Heart left ventricle (tissue), 13 donors: ENCODE measurements around the gene FOXL1.

ENCODE experiments used
- POLR2A ChIP-seq, 2 donors: fragments of 450-650 bp; IDR thresholded peaks; one replicate each; pipeline ENCODE4 v1.6.1; 2017; ENCODE audit warnings: antibody characterized with exemption in 2 of 2, mild to moderate bottlenecking in 2 of 2, moderate library complexity in 2 of 2
- TF ChIP-seq, protein P1 (sequence below), 12 donors: fragments of 200-600 bp; sonication (generic) in 4 of 12; IDR thresholded peaks; one replicate each; pipeline versions ENCODE4 v1.5.0 to v1.8.0; 2018 to 2022; ENCODE audit warnings: antibody characterized with exemption in 12 of 12, mild to moderate bottlenecking in 5 of 12
- donor health status: ischemic (EF 13 %, LVEDD 7.1; RV severe dilation, severe dysfunction).
- donor health status: DM: no; HTN: yes; CAD: no.
- donor health status: DM: no; HTN: no; CAD: no.
- donor health status: ischemic (EF 25% LVEDD 6.9; RV normal size, moderate dysfunction).
- donor health status: ischemic (EF 25% LVEDD 5.7; RV mildly dilated, moderate dysfunction).
- donor health status: ischemic (EF 35%, LVEDD 5.7; RV mildly dilated, moderate dysfunction).
- donor health status: nonischemic (EF 11% LVEDD 7.7; RV severe dilation, severe dysfunction).
- donor health status: DM: yes; HTN: yes; CAD: no.
- donor health status: PGD.
- donor health status: ischemic (EF 29% LVEDD 5.4; RV normal size, mild dysfunction).
- donor health status: nonischemic (EF 23%, LVEDD 6.1; RV moderate dilation, normal function).

- TF ChIP-seq, protein P1, sequence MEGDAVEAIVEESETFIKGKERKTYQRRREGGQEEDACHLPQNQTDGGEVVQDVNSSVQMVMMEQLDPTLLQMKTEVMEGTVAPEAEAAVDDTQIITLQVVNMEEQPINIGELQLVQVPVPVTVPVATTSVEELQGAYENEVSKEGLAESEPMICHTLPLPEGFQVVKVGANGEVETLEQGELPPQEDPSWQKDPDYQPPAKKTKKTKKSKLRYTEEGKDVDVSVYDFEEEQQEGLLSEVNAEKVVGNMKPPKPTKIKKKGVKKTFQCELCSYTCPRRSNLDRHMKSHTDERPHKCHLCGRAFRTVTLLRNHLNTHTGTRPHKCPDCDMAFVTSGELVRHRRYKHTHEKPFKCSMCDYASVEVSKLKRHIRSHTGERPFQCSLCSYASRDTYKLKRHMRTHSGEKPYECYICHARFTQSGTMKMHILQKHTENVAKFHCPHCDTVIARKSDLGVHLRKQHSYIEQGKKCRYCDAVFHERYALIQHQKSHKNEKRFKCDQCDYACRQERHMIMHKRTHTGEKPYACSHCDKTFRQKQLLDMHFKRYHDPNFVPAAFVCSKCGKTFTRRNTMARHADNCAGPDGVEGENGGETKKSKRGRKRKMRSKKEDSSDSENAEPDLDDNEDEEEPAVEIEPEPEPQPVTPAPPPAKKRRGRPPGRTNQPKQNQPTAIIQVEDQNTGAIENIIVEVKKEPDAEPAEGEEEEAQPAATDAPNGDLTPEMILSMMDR (IDR thresholded peaks at IDR 0.05), result no peak
- TF ChIP-seq POLR2A (IDR thresholded peaks at IDR 0.05), result no peak
Observed at GRCh38 chr16:86621966-86622365, 43.6 kb downstream of the FOXL1 start.
